GM21529 (cell line): ENCODE results near the gene AMD1.
"Not testable (repeated sequence)": the region's sequence is repeated elsewhere in the genome, so short reads cannot be mapped to it uniquely, and the experiment has no call there.

Experiments
- ATAC-seq: cut with Tn5 transposase; IDR thresholded peaks from one replicate; pipeline ENCODE4 v1.9.1; 2021; ENCODE audit not compliant: unreplicated experiment

Gene AMD1

DNA sequence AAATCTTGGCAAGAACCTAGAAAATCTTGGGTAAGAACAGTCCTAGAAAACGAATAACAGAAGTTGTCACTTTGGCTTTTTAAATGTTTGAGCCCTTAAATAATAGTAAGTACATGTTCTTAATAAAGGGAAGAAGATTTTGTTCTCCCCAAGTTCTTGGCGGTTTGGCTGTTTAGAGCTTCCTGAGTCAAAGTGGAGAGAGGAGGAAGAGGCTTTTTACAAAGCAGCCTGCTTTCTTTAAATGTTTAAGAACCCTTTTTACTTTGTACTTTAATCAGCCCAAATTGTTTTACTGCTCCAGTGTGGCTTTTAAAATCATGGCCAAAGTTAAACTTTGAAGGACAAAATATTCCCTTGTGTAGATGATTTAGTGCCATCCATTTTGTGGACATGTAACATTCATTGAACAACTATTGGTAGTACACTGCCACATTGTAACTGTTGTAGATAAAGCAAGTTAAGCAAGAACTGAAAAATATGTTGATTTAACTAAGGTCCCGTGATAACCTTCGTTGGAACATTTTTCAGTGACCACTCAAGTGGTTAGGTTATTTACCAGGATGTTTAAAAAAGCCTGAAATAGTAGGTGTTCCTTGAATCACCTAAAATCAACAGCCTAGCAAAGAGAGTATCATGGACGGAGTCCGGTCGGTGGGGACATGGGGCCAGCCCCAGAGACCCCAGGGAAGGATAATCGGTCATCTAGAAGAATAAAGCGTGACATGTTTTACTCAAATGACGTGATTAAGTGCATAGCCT is 2.4 kb downstream of the AMD1 start:
- ATAC-seq, result no peak

DNA sequence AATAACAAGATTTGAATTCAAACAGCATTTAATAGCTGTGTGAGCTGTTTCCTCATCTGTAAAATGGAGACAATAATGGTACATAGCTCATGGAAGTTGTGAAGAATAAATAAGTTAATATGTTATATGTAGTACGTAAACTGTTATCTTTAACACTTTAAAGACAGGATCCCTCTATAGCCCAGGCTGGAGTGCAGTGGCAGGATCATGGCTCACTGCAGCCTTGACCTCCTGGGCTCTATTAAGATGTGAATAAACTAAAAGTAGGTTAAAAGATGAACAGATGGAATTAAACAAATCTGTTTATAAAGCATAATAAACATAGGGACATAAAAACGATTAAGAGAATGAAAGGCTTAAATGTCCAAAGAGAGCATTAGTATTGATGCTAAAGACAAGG is 3.0 kb downstream of the AMD1 start:
- ATAC-seq, result no peak

DNA sequence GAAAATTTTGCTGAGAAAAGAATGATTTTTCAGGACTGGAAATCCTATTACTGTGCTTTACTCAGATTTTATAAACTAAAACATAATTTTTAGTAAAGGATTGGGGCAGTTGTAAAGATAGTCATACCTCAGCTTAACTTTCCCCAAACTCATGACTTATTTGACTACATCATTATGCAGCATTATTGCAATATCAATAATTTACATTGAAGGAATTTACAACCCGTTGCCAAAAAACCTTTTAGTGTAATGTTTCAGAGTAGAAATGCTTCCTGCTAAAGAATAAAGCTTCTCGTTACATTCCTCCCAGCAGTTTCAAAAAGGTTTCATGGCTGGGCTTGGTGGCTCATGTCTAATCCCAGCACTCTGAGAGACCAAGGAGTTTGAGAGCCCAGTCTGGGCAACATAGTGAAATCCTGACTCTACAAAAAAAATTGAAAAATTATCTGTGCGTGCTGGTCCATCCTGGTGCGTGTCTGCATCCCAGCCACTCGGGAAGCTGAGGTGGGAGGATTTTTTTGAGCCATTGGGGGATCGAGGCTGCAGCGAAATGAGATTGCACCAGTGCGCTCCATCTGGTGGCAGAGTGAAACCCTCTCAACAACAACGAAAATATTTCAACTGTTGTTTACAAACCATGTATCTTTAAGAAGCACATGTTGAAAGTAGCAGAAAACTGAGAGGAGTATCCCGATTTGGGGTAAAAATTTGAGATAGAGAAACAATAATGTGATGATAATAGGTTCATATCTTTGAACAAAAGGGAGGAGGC is 4.4 kb downstream of the AMD1 start:
- ATAC-seq, result no peak

DNA sequence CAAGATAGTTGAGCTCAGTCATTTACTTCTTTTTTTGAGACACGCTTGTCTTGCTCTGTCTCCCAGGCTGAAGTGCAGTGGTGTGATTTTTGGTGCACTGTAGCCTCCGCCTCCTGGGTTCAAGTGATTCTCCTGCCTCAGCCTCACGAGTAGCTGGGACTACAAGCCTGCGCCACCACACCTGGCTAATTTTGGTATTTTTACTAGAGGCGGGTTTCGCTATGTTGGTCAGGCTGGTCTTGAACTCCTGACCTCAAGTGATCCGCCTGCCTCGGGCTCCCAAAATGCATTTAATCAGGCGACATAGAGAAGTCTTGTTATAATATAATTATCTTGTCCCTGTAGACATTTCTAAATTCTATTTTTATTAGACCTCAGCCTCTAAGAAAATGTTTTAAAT is 6.1 kb downstream of the AMD1 start:
- no peak for ATAC-seq

DNA sequence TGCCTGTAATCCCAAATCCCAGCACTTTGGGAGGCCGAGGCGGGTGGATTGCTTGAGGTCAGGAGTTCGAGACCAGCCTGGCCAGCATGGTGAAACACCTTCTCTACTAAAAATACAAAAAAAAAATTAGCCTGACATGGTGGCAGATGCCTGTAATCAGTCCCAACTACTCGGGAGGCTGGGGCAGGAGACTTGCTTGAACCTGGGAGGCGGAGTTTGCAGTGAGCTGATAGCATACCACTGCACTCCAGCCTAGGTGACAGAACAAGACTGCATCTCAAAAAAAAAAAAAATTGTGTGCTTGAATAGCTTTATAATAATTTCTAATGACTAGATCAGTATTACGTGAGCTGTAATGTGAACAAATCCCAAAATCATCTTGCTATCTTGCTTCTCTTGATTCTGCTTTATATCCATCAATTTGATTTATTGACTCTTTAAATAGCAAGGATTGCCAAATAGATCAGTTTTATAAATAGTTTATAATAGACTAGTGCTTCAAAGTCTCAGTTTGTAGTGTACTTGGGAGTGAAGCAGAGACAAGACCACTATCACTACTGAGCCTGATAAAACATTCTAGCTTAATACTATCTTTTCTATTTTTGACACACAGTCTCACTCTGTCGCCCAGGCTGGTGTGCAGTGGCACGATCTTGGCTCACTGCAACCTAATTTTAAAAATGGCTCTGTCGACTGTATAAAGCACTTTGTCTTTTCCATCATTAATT is 7.1 kb downstream of the AMD1 start:
- ATAC-seq, result no peak

DNA sequence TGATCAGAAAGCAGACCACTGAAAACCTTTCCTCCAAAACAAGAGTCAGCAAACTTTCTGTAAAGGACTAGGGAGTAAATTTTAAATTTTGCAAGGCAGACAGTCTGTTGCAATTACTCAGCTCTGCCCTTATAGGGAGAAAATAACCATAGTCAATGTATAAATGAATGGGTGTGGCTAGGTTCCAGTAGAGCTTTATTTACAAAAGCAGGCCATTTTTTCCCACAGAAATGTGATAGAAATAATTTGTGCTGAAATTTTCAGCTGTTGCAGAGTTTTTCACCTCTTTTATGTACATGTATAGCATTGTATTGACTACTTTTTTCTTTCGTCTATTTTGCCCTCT is 7.7 kb downstream of the AMD1 start:
- ATAC-seq, result no peak

DNA sequence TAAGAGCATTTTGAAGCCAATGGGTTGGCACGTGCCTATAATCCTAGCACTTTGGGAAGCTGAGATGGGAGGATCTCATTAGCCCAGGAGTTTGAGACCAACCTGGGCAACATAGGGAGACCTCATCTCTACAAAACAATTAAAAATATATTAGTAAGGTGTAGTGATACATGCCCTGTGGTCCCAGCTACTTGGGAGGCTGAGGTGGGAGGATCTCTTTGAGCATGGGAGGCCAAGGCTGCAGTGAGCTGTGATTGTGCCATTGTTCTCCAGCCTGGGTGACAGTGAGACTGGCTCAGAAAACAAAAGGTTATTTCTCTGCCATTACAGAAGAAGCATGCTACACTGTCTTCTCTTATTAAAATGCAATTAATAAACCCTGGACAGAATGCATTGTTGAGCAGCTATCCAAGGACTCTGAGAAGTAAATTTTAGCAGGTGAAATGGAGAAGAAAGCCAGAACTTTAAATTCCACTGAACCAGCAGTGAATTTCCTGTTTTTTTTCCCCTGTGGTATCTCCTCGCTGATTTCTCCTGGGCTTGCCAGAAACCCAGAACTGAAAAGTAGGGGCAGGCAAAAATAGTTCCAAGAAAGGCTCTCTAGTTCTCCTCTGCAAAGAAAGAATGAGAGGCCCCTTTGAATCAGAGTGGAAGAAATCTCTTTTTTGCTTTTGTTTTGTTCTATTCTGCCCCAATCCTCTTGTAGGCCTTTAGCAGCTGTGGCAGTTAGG is 8.4 kb downstream of the AMD1 start:
- no peak for ATAC-seq

DNA sequence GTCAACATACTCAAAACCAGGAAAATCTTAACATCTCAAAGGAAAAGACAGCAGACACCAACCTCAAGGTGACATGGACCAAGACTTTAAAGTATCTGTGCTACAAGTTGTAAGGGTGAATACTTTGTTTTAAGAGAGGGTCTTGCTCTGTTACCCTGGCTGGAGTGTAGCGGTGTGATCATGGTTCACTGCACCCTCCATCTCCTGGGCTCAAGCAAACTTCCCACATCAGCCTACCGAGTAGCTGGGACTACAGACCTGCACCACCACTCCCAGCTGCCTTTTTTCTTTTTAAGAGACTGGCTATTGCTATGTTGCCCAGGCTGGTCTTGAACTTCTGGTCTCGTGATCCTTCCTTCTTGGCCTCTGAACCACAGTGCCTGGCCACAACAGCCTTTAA is 9.7 kb downstream of the AMD1 start:
- ATAC-seq, result no peak

DNA sequence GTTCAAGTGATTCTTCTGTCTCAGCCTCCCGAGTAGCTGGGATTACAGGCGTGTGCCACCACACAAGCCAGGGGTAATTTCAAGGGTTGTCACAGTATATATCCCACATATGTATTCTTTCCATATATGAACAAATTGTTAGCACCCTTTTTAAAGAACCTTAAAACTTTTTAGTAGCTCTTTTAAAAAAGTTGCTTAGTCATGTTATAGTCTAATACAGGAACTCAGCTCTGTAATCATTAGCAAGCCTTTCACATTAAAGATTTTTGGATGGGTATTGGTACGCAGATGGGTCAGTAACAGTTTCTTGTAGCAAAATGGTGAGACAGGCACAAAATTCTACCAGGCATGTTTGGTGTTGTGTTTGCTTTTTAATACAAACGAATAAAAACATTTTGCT is 10.9 kb downstream of the AMD1 start:
- ATAC-seq, result no peak

DNA sequence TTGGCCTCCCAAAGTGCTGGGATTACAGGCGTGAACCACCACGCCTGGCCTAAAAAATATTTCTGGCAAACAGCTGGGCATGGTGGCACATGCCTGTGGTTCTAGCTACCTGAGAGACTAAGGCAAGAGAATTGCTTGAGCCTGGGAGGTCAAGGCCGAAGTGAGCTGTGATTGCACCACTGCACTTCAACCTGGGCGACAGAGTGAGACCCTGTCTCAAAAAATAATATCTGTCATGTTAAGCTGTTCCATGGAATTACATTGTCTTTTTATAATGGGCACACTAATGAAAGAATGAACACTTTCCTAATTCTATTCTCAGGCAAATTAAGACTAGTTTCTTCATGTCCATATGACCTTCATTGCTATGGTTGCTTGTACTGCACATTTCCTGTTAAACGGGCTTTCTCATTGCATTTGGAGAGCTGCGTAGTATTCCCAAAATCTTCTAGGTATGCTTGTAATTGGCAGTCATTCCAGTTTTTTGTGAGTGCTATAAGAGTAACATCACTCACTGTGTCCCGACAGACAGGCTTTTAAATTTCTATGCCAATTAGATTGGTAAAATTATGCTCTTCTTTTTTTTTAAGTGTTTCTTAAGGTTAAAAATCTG is 12.1 kb downstream of the AMD1 start:
- ATAC-seq, result no peak

DNA sequence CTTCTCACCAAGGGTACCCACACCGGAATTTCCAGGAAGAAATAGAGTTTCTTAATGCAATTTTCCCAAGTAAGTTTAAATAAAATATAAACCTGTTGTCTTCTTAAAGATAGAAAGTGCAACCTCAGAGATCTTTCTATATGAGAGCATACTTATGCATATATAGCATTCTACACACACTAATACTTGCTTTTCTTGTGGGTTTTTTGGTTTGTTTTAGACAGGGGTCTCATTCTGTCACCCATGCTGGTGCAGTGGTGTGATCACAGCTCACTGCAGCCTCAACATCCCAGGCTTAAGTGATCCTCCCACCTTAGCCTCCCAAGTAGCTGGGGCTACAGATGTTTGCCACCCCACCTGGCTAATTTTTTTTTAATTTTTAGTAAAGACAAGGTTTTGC is 15.7 kb downstream of the AMD1 start:
- ATAC-seq, result no peak

DNA sequence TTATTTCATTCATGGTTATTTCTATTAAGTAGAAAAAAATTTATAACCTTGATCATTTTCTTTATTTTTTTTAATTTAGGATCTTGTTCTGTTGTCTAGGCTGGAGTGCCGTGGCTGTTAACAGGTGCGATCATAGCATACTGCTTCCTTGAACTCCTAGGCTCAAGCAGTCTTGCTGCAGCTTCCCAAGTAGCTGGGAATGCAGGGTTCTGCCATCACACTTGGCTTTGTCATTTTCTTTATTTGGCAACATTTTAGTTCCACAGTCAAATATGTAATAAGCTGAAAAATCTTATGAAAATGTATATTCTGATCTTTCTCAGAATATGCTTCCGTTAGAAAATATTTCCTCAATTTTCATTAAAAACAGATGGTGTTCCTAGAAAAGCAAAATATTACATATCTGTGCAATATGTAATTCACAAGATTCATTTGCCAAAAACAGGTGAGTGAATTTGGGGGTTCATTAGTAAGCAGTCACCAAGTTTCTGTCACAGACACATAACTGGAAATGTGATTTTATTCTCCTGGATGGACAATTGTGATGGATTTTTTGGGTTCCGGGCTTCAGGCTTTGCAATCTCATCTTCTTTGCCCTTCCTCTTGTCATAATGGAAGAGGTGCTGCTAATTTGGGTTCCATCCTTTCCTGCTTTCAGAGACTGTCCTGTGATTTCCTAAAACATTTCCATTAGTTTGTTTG is 21.5 kb downstream of the AMD1 start:
- ATAC-seq, result no peak

DNA sequence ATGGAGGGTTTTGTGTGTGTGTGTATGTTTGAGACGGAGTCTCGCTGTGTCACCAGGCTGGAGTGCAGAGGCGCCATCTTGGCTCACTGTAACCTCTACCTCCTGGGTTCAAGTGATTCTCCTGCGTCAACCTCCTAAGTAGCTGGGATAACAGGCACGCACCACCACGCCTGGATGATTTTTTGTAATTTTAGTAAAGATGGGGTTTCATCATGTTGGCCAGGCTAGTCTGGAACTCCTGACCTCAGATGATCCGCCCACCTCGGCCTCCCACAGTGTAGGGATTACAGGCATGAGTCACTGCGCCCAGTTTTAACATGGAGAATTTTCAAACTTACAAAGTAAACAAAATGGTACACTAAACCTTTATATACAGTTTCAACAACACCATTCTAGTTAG is 22.8 kb downstream of the AMD1 start:
- ATAC-seq, result no peak

DNA sequence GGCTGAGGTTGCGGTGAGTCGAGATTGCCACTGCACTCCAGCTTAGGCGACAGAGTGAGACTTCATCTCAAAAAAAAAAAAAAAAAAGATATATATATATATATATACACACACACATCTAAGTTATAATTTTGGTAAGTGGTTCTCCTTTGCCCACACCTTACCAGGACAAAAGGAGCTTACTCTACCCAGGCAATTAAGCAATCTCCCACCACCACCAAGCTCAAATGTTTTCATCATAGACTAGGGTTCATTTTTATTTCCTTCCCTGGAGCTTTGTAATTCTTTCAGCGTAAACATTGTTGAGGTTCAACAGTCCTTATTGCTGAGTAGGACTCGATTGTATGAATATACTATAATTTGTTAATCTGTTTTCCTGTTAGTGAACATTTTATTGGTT is 23.5 kb downstream of the AMD1 start:
- no peak for ATAC-seq

DNA sequence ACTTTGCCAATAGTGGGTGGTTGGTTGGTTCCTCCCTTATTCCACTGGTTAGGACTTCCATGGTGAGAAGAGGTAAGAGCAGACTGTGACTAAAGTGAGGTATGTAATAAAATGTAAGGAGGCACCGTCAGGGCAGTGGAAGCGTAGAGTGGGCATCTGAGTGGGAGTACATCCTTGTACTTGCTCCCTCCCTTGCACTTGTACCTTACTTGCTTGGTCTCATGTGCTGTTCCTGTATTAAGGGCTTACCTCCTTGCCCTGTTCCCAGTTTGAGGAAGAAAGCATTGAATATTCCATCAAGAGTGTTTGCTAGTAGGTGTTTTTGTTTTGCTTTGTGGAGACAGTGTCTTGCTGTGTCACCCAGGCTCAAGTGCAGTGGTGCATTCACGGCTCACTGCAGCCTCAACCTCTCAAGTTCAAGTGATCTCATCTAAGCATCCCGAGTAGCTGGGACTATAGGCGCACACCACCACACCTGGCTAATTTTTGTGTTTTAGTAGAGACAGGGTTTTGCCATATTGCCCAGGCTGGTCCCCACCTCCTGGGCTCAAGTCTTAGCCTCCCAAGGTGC is 25.5 kb downstream of the AMD1 start:
- no peak for ATAC-seq

DNA sequence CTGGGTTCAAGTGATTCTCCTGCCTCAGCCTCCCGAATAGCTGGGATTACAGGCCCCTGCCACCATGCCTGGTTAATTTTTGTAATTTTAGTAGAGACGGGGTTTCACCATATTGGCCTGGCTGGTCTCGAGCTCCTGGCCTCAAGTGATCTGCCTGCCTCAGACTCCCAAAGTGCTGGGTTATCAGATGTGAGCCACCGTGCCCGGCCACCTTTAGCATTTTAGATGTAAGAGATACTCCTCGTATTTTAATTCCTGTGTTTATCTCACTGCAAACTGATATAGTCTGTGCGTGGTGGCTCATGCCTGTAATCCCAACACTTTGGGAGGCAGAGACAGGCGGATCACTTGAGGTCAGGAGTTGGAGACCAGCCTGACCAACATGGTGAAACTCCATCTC is 27.0 kb downstream of the AMD1 start:
- ATAC-seq, result not testable (repeated sequence)

DNA sequence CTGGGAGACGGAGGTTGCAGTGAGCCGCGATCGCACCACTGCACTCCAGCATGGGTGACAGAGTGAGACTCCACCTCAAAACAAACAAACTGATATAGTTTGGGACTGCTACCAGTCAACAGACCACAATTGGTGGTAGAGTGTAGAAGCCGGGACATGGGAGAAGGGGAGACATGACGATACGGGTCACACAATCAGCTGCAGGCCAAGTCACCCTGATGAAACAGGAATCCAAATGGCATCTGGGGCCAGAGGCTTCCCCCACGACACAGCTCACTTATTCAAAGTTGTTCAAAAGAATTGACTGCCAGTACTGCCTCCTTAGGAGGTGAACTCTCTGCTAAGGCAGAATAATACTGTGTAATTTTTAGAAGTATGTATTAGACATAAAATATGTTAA is 27.5 kb downstream of the AMD1 start:
- no peak for ATAC-seq

DNA sequence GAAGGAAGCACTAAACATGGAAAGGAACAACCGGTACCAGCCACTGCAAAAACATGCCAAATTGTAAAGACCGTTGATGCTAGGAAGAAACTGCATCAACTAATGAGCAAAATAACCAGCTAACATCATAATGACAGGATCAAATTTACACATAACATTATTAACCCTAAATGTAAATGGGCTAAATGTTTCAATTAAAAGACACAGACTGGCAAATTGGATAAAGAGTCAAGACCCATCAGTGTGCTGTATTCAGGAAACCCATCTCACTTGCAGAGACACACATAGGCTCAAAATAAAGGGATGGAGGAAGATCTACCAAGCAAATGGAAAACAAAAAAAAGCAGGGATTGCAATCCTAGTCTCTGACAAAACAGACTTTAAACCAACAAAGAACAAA is 31.7 kb downstream of the AMD1 start:
- not testable (repeated sequence) for ATAC-seq

DNA sequence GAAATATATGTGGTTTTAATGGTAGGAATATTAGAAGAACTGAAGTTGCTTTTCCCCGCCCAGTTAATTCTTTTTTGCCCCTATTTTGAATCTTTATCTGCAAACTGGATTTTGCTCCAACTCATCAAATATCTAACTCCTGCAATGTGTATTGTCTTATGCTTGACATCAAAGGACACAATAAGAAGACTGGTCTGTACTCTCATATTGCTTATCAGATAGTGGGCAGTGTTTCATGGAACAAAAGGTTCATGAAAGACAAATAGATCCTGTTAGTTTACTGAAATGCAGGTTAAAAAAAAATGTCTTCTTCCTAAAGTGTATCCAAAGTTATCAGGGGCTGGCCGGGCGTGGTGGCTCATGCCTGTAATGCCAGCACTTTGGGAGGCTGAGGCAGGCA is 56.2 kb downstream of the AMD1 start:
- ATAC-seq, result no peak

DNA sequence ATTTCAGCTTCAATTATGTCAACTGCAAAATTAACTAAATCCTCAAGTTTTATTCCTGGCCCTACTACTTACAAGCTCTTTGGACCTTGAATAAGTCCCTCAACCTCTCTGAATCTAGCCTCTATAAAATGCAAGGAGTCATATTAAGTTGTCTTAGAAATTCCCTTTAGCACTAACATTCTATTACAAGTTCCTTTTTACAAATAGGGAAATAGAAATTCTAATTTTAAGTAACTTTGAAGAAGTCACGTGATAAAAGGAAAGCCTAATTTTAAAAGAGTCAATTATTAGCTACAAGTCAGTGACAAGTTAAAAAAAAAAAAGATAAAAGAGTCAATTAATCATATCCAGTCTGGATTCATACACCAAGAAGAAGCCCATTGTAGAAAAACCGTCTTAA is 59.3 kb downstream of the AMD1 start:
- no peak for ATAC-seq
